Cardiac fibroblast (primary cell): ENCODE measurements around the gene XAB2.

ENCODE experiments used
- DNase-seq, 2 donors: peaks; one replicate each; pipeline versions ENCODE4 v3.0.0 to v3.0.0-alpha.2; 2010; ENCODE audit warnings: low read depth in 2 of 2
- H3K4me3 ChIP-seq, 2 donors: replicated peaks in 1 of 2; 1 replicate in 1 of 2; 2 replicates in 1 of 2; pipeline ENCODE4 v1.5.1; 2011; ENCODE audit warnings: low read depth in 2 of 2, low read length in 2 of 2, mild to moderate bottlenecking in 2 of 2, moderate library complexity in 1 of 2
- TF ChIP-seq, protein P1 (sequence below): IDR thresholded peaks from one replicate; pipeline ENCODE4 v1.5.1; 2011; ENCODE audit warnings: low read depth, mild to moderate bottlenecking, low read length, inconsistent platforms

The XAB2 gene

GRCh38 chr19:7598180-7598579 is 31.2 kb downstream of the XAB2 start:
- no peak overlapping the region for H3K4me3 ChIP-seq
- no peak for DNase-seq
- TF ChIP-seq, protein P1, sequence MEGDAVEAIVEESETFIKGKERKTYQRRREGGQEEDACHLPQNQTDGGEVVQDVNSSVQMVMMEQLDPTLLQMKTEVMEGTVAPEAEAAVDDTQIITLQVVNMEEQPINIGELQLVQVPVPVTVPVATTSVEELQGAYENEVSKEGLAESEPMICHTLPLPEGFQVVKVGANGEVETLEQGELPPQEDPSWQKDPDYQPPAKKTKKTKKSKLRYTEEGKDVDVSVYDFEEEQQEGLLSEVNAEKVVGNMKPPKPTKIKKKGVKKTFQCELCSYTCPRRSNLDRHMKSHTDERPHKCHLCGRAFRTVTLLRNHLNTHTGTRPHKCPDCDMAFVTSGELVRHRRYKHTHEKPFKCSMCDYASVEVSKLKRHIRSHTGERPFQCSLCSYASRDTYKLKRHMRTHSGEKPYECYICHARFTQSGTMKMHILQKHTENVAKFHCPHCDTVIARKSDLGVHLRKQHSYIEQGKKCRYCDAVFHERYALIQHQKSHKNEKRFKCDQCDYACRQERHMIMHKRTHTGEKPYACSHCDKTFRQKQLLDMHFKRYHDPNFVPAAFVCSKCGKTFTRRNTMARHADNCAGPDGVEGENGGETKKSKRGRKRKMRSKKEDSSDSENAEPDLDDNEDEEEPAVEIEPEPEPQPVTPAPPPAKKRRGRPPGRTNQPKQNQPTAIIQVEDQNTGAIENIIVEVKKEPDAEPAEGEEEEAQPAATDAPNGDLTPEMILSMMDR = no peak

GRCh38 chr19:7597689-7598088 is 31.7 kb downstream of the XAB2 start:
- DNase-seq = no peak
- TF ChIP-seq, protein P1 = no peak

DNA sequence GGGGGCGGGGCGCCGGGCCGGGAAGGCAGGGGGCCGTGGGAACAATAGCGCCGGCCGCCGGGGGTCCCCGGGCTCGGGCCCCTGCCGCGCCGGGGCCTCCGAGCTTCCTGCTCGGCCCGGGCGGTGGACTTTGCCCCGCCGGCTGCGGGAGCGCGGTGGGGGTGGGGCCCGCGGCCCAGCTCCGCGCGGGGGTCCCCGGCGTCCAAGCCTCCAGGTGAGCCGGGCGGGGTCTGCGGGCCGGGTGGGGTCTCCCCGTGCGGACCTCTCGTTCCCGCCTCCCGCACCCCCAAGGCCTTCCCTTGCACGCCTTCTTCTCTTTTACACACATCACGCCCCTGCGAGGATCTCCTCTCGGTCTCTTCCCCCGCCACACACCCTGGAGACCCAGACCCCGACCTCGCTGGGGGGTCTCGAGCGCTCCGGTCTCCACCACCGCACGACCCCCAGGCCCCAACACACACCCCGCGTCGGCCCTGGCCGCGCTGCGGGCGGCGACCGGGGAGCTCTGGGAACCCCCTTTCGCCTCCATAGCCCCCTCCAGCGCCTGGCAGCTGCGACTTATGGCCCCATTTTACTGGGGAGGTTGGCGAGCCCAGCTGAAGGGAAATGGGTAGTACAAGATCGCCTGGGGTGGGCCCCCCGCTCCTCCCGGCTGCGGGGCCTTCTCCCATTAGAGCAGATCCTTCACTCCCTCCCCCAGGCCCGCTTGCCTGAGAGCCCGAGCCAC is 33.0 kb downstream of the XAB2 start:
- DNase-seq = no peak
- TF ChIP-seq, protein P1 = no peak
- H3K4me3 ChIP-seq = no peak overlapping the region

More at GRCh38 chr19:7597689-7598088, 31.7 kb downstream of the XAB2 start:
- H3K4me3 ChIP-seq = no peak overlapping the region

DNA sequence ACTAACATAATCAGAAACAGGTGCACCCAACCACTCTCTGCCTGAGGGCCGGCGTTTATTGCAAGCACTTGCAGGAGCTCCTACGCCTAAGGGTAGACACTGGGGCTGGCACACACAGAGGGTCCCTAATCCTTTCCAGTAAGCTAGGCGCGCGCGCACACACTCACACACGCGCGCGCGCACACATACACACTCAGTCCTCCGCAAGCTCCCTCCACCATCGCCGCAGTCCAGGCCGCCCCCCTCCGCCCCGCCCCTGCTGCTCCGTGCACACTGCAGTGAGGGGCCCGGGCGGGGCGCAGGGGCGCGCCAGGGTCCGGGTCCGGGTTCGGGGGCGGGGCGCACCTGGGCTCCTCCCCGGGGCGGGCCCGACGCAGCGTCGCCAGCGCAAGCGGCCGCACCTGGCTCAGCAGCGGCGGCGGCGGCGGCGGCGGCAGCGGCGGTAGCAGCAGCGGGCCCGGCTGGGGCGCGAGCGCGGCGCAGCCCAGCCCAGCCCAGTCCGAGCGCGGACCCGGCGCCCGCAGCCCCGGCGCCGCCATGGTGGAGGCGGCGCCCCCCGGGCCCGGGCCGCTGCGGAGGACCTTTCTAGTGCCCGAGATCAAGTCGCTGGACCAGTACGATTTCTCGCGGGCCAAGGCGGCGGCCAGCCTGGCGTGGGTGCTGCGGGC is 33.7 kb downstream of the XAB2 start, which contains the start of gene CAMSAP3:
Gene CAMSAP3 (plus strand): TSS at position 398 of the 668 bp plus-strand sequence. CDS start 140 bp downstream, at position 538.
- no peak within 1 kb of the TSS for H3K4me3 ChIP-seq
- no peak for DNase-seq
- TF ChIP-seq, protein P1 = no peak

- H3K4me3 ChIP-seq = no peak overlapping the region
- DNase-seq = no peak
- TF ChIP-seq, protein P1 = no peak
Measured at GRCh38 chr19:7590256-7590655, 39.1 kb downstream of the XAB2 start.

DNA sequence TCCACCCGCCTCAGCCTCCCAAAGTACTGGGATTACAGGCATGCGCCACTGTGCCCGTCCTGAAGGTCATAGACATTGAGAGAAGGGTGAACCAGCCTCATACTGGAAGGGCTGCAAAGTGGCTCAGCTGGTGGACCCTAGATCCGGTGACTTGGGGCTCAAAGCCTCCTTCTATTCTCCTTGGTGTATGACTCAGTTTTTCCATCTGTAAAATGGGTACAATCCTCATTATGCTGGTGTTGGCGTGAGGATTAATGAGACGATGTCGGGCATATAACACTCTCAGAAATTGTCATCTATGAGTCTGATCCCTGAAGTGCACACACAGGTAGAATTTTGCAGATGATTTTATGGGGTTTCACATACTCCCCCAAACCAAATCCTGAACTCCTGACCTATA is 39.5 kb downstream of the XAB2 start:
- TF ChIP-seq, protein P1 = no peak
- no peak for DNase-seq
- H3K4me3 ChIP-seq = no peak overlapping the region
